ENCODE measurements around the gene NEURL3.
"Not testable (repeated sequence)": the region's sequence is repeated elsewhere in the genome, so short reads cannot be mapped to it uniquely, and the experiment has no call there.

NEURL3 gene

GRCh38 chr2:96505231-96505889, at the start of gene NEURL3:
Gene NEURL3 (minus strand): TSS chr2:96505357. CDS start chr2:96505286, 71 bp downstream.
- FAIRE-seq = peak; percentile 91
- peak; percentile 88 for DNase-seq (ENCODE audit: insufficient read length, low spot score)

DNA sequence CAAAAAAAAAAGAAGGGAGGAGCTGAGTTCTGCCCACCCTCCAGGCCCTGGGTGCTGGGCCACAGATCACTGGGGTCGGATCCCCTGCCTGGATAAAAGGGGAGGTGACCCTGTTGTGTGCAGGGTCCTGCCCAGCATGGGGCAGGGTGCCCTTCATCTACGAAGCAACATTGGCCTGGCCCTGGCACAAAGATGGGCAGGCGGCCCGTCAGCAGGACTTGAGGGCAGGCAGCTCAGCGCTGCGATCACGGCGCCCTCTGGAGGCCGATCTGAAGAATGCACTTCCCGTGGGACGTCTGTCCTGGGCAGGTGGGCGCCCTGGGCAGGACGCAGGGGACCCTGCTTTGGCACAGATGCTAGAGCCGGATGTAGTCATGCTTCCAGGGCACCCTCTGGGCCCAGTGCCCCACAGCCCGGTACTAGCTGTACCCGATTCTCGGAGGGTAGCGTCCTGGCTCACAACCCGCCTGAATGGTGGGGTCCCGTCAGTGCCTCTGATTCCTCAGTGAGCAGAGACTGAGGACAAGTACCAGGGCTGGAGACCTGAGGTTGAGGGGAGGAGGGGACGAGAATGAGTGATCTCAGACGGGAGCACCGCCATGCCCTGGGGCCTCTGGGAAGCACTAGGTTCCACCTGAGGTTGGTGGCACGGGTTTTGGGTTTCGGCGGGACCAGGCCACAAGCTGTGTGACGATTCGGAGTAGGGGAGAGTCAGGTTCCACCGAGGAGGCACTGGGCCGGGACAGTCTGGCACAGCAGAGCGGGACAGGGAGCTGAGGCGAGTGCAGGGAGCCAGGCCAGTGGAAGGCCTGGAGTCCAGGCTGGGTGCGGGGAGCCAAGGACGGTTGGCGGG, 49.4 kb upstream of the NEURL3 start:
- DNase-seq (ENCODE audit: insufficient read length, low spot score) (peak; percentile 91), FAIRE-seq (peak; percentile 99)

- FAIRE-seq; DNase-seq (ENCODE audit: insufficient read length, low spot score): not testable (repeated sequence)
Observed at GRCh38 chr2:96553957-96554292, 48.8 kb upstream of the NEURL3 start.

GRCh38 chr2:96553176-96553956, 48.2 kb upstream of the NEURL3 start:
- FAIRE-seq = peak; percentile 9

GRCh38 chr2:96552315-96553175, 47.4 kb upstream of the NEURL3 start:
- no peak for FAIRE-seq
- DNase-seq (ENCODE audit: insufficient read length, low spot score) = no peak

More at GRCh38 chr2:96553176-96553956, 48.2 kb upstream of the NEURL3 start:
- no peak for DNase-seq (ENCODE audit: insufficient read length, low spot score)

- FAIRE-seq = no peak
- DNase-seq (ENCODE audit: insufficient read length, low spot score) = no peak
Observed at GRCh38 chr2:96551605-96552314, 46.6 kb upstream of the NEURL3 start.

- no peak for FAIRE-seq
- no peak for DNase-seq (ENCODE audit: insufficient read length, low spot score)
Observed at GRCh38 chr2:96550787-96551604, 45.8 kb upstream of the NEURL3 start.

GRCh38 chr2:96549967-96550786, 45.0 kb upstream of the NEURL3 start:
- FAIRE-seq (no peak), DNase-seq (ENCODE audit: insufficient read length, low spot score) (no peak)

GRCh38 chr2:96549466-96549785, 44.3 kb upstream of the NEURL3 start:
- FAIRE-seq (no peak), DNase-seq (ENCODE audit: insufficient read length, low spot score) (no peak)

DNA sequence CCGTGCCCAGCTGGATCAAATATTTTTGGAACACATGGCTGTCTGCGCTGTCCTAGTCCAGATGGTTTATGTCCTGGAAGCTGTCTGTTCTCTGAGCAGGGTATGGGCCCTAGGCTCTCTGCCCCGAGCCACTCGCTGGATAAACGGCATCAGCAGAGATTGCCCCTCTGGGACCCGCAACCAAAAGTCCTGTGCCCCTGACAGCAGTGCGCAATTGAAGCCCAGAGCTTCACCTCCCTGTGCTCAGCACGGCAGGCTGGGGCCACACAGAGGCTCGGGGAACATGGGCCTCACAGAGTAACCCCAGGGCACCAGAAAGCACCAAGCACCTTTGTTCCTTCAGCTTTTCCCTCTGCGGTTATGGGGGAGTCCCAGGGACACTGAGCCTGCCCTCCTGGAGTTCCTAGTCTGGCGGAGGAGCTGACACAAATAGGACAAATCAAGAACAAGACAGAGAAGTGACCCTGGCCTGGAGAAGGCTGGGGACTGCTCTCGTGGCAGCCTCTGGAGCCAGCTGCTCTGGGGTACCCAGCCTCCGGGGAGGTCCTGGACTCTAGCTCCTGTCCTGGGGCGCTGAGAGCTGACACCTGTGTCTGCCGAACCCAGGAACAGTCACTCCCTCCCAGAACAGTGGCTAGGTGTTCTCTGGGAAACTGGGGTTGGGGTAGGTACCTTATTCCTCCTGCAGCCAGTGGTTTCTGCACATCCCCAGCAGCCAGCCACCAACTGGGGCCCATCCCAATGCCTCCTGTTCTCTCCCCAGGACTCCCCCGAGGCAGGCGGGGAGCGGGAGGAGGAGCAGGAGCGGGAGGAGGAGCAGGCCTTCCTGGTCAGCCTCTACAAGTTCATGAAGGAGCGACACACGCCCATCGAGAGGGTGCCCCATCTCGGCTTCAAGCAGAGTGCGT, 43.7 kb upstream of the NEURL3 start:
- DNase-seq (ENCODE audit: insufficient read length, low spot score) (no peak), FAIRE-seq (no peak)

DNA sequence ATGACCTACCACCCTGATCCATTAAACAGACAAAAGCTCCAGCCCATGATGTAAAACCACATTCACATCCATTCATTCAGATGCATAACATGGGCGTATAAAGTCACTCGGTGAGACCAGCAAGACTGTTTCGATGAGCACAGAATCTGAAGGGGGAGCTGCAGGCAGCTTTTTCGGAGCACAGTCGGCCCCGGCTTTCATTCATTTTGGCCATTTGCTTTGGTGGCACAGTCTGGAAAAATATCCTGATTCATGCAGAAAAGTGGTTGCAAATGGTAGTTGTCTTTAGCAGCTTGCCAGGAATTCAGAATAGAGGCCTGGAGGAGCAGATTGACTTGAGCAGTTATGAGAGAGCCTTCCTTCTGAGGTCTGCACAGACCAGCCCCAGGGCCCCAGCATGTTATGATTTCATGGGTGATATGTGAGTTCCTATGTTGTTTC, 42.6 kb upstream of the NEURL3 start:
- no peak for DNase-seq (ENCODE audit: insufficient read length, low spot score)
- no peak for FAIRE-seq

DNA sequence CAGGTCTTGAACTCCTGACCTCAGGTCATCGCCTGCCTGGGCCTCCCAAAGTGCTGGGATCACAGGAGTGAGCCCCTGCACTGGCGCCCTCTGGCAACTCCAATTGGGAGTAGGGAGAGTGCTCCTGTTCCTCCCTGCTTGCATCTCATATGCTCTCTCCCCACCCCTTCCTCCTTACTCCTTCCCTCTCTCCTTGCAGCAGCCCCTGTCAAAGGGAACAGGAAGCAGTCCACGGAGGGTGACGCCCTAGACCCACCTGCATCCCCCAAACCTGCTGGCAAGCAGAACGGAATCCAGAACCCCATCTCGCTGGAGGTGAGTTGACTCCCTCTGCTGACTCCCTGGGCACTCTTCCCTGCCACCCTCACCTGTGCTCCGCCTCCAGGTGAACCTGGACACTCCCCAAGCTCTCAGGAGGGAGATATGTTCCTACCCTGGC, 42.1 kb upstream of the NEURL3 start:
- DNase-seq (ENCODE audit: insufficient read length, low spot score) (no peak), FAIRE-seq (peak; percentile 59)

GRCh38 chr2:96546797-96547196, 41.6 kb upstream of the NEURL3 start:
- no peak for DNase-seq (ENCODE audit: insufficient read length, low spot score)
- no peak for FAIRE-seq

GRCh38 chr2:96546321-96546720, 41.2 kb upstream of the NEURL3 start:
- DNase-seq (ENCODE audit: insufficient read length, low spot score) (no peak), FAIRE-seq (peak; percentile 38)

- FAIRE-seq (no peak), DNase-seq (ENCODE audit: insufficient read length, low spot score) (no peak)
Observed at GRCh38 chr2:96542357-96542977, 37.3 kb upstream of the NEURL3 start.

GRCh38 chr2:96541398-96542152, 36.4 kb upstream of the NEURL3 start:
- DNase-seq (ENCODE audit: insufficient read length, low spot score) (no peak), FAIRE-seq (peak; percentile 55)

Data from HTR-8/SVneo (cell line).